H1 (cell line): ENCODE measurements around the gene ARMC12. TPM values are rescaled to one million over a fixed set of nuclear protein-coding genes. Genes with fewer than 3 reads are reported as not detected.

ENCODE experiments used
- polyA plus RNA-seq, 7 experiments: library from polyadenylated mRNA; depleted of rRNA in 3 of 7; stranded (reverse) in 5 of 7; unstranded in 2 of 7; fragments of >200 nt in 5 of 7; fragments of 200-250 nt in 2 of 7; gene quantifications; 1 replicate in 5 of 7; 2 replicates in 1 of 7; 4 replicates in 1 of 7; pipeline versions ENCODE4 v1.2.1 to v1.2.3, GENCODE V29; 2011 to 2013; ENCODE audit warnings: missing spikeins in 2 of 7, mixed read lengths in 2 of 7
- total RNA-seq: library from RNA; stranded (reverse); fragmentation: NEBNext Ultra II Directional; extraction: Animal tissue kit (Norgen Biotek cat#: 25700); gene quantifications from 2 replicates; pipeline ENCODE4 v1.2.1, GENCODE V29; 2021
- TF ChIP-seq, protein P1 (sequence below): fragments of 300-600 bp; sonication (generic); IDR thresholded peaks from 2 replicates; pipeline ENCODE4 v1.7.1; 2012; ENCODE audit warnings: low read length, moderate library complexity, mild to moderate bottlenecking, inconsistent platforms; ENCODE audit not compliant: insufficient replicate concordance

Gene ARMC12
- total and polyA plus RNA-seq, 2 of the 8 experiments (the other 6 are each of a cell fraction or from before 2014, with no cell fraction given) = 0.86 to 3.7 TPM

DNA sequence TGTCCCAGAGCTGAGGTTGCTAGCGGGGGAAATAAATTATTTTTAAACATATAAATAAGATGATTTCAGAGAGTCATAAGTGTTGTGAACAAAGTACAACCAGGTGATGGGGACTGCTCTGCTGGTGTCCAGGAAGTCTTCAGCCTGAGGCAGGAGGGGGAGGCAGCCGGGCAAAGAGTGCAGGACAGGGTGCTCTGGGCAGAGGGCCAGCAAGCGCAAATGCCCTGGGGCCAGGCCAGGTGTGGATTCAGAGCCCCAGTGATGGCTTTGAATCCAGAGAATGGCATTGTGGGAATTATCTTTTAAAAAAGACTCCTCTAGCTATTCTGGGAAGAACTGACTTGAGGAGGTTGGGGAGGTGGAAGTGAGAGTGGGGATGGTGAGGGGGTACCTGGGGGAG lies 45.6 kb downstream of the ARMC12 start (continued):
- TF ChIP-seq, protein P1, sequence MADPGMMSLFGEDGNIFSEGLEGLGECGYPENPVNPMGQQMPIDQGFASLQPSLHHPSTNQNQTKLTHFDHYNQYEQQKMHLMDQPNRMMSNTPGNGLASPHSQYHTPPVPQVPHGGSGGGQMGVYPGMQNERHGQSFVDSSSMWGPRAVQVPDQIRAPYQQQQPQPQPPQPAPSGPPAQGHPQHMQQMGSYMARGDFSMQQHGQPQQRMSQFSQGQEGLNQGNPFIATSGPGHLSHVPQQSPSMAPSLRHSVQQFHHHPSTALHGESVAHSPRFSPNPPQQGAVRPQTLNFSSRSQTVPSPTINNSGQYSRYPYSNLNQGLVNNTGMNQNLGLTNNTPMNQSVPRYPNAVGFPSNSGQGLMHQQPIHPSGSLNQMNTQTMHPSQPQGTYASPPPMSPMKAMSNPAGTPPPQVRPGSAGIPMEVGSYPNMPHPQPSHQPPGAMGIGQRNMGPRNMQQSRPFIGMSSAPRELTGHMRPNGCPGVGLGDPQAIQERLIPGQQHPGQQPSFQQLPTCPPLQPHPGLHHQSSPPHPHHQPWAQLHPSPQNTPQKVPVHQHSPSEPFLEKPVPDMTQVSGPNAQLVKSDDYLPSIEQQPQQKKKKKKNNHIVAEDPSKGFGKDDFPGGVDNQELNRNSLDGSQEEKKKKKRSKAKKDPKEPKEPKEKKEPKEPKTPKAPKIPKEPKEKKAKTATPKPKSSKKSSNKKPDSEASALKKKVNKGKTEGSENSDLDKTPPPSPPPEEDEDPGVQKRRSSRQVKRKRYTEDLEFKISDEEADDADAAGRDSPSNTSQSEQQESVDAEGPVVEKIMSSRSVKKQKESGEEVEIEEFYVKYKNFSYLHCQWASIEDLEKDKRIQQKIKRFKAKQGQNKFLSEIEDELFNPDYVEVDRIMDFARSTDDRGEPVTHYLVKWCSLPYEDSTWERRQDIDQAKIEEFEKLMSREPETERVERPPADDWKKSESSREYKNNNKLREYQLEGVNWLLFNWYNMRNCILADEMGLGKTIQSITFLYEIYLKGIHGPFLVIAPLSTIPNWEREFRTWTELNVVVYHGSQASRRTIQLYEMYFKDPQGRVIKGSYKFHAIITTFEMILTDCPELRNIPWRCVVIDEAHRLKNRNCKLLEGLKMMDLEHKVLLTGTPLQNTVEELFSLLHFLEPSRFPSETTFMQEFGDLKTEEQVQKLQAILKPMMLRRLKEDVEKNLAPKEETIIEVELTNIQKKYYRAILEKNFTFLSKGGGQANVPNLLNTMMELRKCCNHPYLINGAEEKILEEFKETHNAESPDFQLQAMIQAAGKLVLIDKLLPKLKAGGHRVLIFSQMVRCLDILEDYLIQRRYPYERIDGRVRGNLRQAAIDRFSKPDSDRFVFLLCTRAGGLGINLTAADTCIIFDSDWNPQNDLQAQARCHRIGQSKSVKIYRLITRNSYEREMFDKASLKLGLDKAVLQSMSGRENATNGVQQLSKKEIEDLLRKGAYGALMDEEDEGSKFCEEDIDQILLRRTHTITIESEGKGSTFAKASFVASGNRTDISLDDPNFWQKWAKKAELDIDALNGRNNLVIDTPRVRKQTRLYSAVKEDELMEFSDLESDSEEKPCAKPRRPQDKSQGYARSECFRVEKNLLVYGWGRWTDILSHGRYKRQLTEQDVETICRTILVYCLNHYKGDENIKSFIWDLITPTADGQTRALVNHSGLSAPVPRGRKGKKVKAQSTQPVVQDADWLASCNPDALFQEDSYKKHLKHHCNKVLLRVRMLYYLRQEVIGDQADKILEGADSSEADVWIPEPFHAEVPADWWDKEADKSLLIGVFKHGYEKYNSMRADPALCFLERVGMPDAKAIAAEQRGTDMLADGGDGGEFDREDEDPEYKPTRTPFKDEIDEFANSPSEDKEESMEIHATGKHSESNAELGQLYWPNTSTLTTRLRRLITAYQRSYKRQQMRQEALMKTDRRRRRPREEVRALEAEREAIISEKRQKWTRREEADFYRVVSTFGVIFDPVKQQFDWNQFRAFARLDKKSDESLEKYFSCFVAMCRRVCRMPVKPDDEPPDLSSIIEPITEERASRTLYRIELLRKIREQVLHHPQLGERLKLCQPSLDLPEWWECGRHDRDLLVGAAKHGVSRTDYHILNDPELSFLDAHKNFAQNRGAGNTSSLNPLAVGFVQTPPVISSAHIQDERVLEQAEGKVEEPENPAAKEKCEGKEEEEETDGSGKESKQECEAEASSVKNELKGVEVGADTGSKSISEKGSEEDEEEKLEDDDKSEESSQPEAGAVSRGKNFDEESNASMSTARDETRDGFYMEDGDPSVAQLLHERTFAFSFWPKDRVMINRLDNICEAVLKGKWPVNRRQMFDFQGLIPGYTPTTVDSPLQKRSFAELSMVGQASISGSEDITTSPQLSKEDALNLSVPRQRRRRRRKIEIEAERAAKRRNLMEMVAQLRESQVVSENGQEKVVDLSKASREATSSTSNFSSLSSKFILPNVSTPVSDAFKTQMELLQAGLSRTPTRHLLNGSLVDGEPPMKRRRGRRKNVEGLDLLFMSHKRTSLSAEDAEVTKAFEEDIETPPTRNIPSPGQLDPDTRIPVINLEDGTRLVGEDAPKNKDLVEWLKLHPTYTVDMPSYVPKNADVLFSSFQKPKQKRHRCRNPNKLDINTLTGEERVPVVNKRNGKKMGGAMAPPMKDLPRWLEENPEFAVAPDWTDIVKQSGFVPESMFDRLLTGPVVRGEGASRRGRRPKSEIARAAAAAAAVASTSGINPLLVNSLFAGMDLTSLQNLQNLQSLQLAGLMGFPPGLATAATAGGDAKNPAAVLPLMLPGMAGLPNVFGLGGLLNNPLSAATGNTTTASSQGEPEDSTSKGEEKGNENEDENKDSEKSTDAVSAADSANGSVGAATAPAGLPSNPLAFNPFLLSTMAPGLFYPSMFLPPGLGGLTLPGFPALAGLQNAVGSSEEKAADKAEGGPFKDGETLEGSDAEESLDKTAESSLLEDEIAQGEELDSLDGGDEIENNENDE = no peak
- TF ChIP-seq, all 59 proteins: peak for 0
